Measurements from ENCODE around the gene SLC38A10.

The SLC38A10 gene

GRCh38 chr17:81317530-81317821, 22.4 kb upstream of the SLC38A10 start:
- no peak for DNase-seq (ENCODE audit: low read depth)
- TF ChIP-seq, protein P1, sequence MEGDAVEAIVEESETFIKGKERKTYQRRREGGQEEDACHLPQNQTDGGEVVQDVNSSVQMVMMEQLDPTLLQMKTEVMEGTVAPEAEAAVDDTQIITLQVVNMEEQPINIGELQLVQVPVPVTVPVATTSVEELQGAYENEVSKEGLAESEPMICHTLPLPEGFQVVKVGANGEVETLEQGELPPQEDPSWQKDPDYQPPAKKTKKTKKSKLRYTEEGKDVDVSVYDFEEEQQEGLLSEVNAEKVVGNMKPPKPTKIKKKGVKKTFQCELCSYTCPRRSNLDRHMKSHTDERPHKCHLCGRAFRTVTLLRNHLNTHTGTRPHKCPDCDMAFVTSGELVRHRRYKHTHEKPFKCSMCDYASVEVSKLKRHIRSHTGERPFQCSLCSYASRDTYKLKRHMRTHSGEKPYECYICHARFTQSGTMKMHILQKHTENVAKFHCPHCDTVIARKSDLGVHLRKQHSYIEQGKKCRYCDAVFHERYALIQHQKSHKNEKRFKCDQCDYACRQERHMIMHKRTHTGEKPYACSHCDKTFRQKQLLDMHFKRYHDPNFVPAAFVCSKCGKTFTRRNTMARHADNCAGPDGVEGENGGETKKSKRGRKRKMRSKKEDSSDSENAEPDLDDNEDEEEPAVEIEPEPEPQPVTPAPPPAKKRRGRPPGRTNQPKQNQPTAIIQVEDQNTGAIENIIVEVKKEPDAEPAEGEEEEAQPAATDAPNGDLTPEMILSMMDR (IDR thresholded peaks at IDR 0.05; ENCODE audit: control insufficient read depth, insufficient read depth, low read depth, low read length, missing control alignments) = no peak
- H3K4me3 ChIP-seq (ENCODE audit: control insufficient read depth, low read depth, low read length) = no peak overlapping the region

GRCh38 chr17:81315885-81316391, 20.8 kb upstream of the SLC38A10 start:
- no peak overlapping the region for H3K4me3 ChIP-seq (ENCODE audit: control insufficient read depth, low read depth, low read length)
- TF ChIP-seq, protein P1 (IDR thresholded peaks at IDR 0.05; ENCODE audit: control insufficient read depth, insufficient read depth, low read depth, low read length, missing control alignments) = no peak
- DNase-seq (ENCODE audit: low read depth) = no peak

GRCh38 chr17:81315129-81315884, 20.2 kb upstream of the SLC38A10 start:
- TF ChIP-seq, protein P1 (IDR thresholded peaks at IDR 0.05; ENCODE audit: control insufficient read depth, insufficient read depth, low read depth, low read length, missing control alignments) = no peak
- no peak for DNase-seq (ENCODE audit: low read depth)
- H3K4me3 ChIP-seq (ENCODE audit: control insufficient read depth, low read depth, low read length) = no peak overlapping the region

DNA sequence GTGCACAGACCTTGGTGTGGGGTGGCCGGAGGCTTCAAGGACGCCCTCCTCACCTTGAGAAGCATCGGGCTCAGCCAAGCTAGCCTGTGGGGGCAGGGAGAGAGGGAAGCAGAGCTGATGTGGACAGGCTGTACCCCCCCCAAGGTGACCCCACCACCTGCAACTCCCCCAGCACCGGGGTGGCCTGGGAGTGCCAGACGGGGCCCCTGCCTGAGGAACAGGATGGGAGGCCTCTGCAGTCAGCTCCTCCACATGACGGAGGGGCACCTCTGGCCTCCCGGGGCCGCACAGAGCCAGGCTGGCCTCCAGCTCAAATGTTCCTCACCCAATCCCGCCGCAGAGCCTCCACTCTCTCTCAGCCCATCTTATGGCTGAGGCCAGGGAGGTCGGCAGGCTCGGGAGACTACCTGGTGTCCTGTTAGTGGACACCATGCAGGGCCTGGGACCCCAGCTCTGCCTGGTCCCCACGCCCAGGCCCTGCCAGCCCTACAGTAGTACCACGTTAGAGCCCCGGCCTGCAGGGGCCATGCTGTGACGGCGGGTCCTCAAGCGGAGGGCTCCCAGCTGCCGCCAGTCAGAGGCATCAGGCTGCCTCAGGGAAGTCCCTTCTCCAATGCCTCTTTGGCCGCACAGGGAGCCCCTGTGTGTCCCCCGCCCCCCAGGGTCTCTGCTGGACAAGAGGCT, 19.4 kb upstream of the SLC38A10 start:
- no peak overlapping the region for H3K4me3 ChIP-seq (ENCODE audit: control insufficient read depth, low read depth, low read length)
- TF ChIP-seq, protein P1 (IDR thresholded peaks at IDR 0.05; ENCODE audit: control insufficient read depth, insufficient read depth, low read depth, low read length, missing control alignments) = no peak
- DNase-seq (ENCODE audit: low read depth) = no peak

DNA sequence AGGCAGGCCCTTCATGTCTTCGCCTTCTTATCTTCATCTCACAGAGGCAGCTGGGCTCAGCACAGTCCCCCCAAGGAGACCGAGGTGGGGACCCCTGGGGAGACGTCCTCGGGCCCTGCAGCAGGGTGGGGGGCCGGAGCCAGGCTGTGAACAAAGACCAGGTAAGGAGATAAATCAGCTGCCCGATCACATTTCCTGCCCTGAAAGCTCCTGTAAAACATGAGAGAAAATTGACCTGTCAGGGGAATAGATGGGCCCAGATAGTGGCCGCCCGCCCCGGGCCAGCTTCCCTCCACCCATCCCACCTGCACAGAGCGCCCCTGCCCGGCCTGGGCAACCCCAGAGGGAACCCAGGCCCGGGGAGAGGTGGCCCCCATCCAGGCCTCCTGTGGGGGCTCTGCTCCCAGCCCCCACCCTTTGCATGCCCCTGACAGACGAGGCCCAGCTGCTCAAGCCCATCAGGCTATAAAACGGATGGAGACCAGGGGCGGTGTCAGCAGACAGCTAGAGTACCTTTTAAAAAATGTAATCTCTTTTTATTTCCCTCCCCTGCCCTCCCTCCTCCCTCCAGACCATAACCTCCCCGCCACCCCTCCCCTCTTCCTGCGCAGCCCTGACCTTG, 18.8 kb upstream of the SLC38A10 start:
- TF ChIP-seq, protein P1 (IDR thresholded peaks at IDR 0.05; ENCODE audit: control insufficient read depth, insufficient read depth, low read depth, low read length, missing control alignments) = no peak
- no peak for DNase-seq (ENCODE audit: low read depth)
- H3K4me3 ChIP-seq (ENCODE audit: control insufficient read depth, low read depth, low read length) = no peak overlapping the region

GRCh38 chr17:81312624-81313325, 17.7 kb upstream of the SLC38A10 start:
- TF ChIP-seq, protein P1 (IDR thresholded peaks at IDR 0.05; ENCODE audit: control insufficient read depth, insufficient read depth, low read depth, low read length, missing control alignments) = no peak
- H3K4me3 ChIP-seq (ENCODE audit: control insufficient read depth, low read depth, low read length) = no peak overlapping the region
- no peak for DNase-seq (ENCODE audit: low read depth)
